Hepatocyte (in vitro differentiated cells): ENCODE measurements around the gene ENPP5. TPM values are rescaled to one million over a fixed set of nuclear protein-coding genes. Genes with fewer than 3 reads are reported as not detected.
"Not testable (repeated sequence)": the region's sequence is repeated elsewhere in the genome, so short reads cannot be mapped to it uniquely, and the experiment has no call there.

Experiments
- DNase-seq: peaks from one replicate; pipeline ENCODE4 v3.0.0-alpha.2; 2016; ENCODE audit warnings: low spot score
- H2AFZ ChIP-seq: fragments of 200-600 bp; sonication (generic); 2 replicates; pipeline ENCODE4 v1.6.0; 2016; ENCODE audit warnings: antibody characterized with exemption, mild to moderate bottlenecking
- H3K27ac ChIP-seq: fragments of 200-600 bp; sonication (generic); 2 replicates; pipeline ENCODE4 v1.5.1; 2016; ENCODE audit warnings: mild to moderate bottlenecking
- H3K27me3 ChIP-seq: fragments of 200-600 bp; sonication (generic); 2 replicates; pipeline ENCODE4 v1.6.1; 2016
- H3K36me3 ChIP-seq: fragments of 200-600 bp; sonication (generic); replicated peaks from 2 replicates; pipeline ENCODE4 v1.5.1; 2016; ENCODE audit warnings: low read depth; ENCODE audit not compliant: insufficient read depth
- H3K4me1 ChIP-seq: fragments of 200-600 bp; sonication (generic); 2 replicates; pipeline ENCODE4 v1.5.1; 2016; ENCODE audit warnings: mild to moderate bottlenecking, moderate library complexity; ENCODE audit not compliant: insufficient read depth
- H3K4me2 ChIP-seq: fragments of 200-600 bp; sonication (generic); 2 replicates; pipeline ENCODE4 v1.6.0; 2016
- H3K4me3 ChIP-seq: fragments of 200-600 bp; sonication (generic); 2 replicates; pipeline ENCODE4 v1.5.1; 2016; ENCODE audit warnings: mild to moderate bottlenecking
- H3K79me2 ChIP-seq: fragments of 200-600 bp; sonication (generic); 2 replicates; pipeline ENCODE4 v1.6.0; 2017; ENCODE audit warnings: mild to moderate bottlenecking
- H3K9me2 ChIP-seq: fragments of 200-600 bp; sonication (generic); replicated peaks from 2 replicates; pipeline ENCODE4 v1.6.0; 2017; ENCODE audit warnings: mild to moderate bottlenecking; ENCODE audit not compliant: insufficient read depth
- H3K9me3 ChIP-seq: fragments of 200-600 bp; sonication (generic); 2 replicates; pipeline ENCODE4 v1.5.1; 2016; ENCODE audit warnings: low read depth, mild to moderate bottlenecking
- H4K20me1 ChIP-seq: fragments of 200-600 bp; sonication (generic); 2 replicates; pipeline ENCODE4 v1.6.0; 2016; ENCODE audit warnings: mild to moderate bottlenecking; ENCODE audit not compliant: insufficient read depth, poor library complexity, severe bottlenecking
- EZH2 ChIP-seq: fragments of 200-600 bp; sonication (generic); IDR thresholded peaks from 2 replicates; pipeline ENCODE4 v1.6.1; 2016; ENCODE audit warnings: antibody characterized with exemption, mild to moderate bottlenecking, borderline replicate concordance
- EZH2phosphoT487 ChIP-seq: fragments of 200-600 bp; sonication (generic); IDR thresholded peaks from one replicate; pipeline ENCODE4 v1.6.1; 2018; ENCODE audit warnings: antibody characterized with exemption, mild to moderate bottlenecking, low read depth, moderate library complexity; ENCODE audit not compliant: unreplicated experiment, severe bottlenecking
- WGBS: methylation state at CpG from one replicate; pipeline ENCODE4 v1.1.6; 2016; ENCODE audit warnings: low lambda C conversion rate; ENCODE audit errors: missing lambda C conversion rate; 5-methylcytosine and 5-hydroxymethylcytosine counted together
- polyA plus RNA-seq: library from polyadenylated mRNA; unstranded; fragments of >200 nt; fragmentation: Nextera tagmentation; extraction: Ambion mirVana; gene quantifications from 2 replicates; pipeline ENCODE4 v1.2.1, GENCODE V29; 2016
- total RNA-seq: library from RNA; depleted of rRNA; stranded (reverse); fragments of >200 nt; gene quantifications from 2 replicates; pipeline ENCODE4 v1.2.3, GENCODE V29; 2014
- TF ChIP-seq, protein P1 (sequence below): fragments of 200-600 bp; sonication (generic); IDR thresholded peaks from 2 replicates; pipeline ENCODE4 v1.5.1; 2016; ENCODE audit warnings: antibody characterized with exemption, mild to moderate bottlenecking; ENCODE audit not compliant: poor library complexity

Gene ENPP5
- total and polyA plus RNA-seq, 2 experiments from 2014 or later: 6.7 to 11.5 TPM

DNA sequence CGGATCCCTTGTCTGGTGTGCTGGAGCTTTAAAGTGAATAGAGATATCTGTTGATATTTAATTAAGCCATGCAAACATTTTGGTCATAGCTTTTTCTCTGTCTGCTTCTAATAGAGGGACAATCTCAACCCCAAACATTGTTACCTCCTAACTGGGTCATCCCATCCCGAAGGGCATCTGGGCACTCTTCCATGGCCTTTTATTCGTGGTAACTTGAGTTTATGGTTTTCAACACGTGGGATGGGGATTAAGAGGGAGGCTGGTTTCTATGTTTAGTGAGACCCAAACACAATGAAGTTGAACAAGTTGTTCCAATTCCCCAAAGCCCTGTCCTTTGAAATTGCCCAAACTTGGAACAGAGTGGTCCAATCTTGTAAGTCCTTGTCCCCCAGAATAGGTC is 1.4 kb upstream of the ENPP5 start:
- H3K9me2 ChIP-seq: no peaks in the 10 kb centered on the region
- H4K20me1 ChIP-seq: no peaks in the 10 kb centered on the region
- no peaks in the 10 kb centered on the region for H3K4me1 ChIP-seq
- peaks cover 2% of the 10 kb centered on the region for H3K79me2 ChIP-seq
- H3K4me2 ChIP-seq: no peak overlapping the region
- H3K9me3 ChIP-seq: no peaks in the 10 kb centered on the region
- no peaks in the 10 kb centered on the region for H3K36me3 ChIP-seq
- H3K27me3 ChIP-seq: no peaks in the 10 kb centered on the region
- no peak for TF ChIP-seq EZH2
- TF ChIP-seq EZH2phosphoT487: no peak
- TF ChIP-seq, protein P1, sequence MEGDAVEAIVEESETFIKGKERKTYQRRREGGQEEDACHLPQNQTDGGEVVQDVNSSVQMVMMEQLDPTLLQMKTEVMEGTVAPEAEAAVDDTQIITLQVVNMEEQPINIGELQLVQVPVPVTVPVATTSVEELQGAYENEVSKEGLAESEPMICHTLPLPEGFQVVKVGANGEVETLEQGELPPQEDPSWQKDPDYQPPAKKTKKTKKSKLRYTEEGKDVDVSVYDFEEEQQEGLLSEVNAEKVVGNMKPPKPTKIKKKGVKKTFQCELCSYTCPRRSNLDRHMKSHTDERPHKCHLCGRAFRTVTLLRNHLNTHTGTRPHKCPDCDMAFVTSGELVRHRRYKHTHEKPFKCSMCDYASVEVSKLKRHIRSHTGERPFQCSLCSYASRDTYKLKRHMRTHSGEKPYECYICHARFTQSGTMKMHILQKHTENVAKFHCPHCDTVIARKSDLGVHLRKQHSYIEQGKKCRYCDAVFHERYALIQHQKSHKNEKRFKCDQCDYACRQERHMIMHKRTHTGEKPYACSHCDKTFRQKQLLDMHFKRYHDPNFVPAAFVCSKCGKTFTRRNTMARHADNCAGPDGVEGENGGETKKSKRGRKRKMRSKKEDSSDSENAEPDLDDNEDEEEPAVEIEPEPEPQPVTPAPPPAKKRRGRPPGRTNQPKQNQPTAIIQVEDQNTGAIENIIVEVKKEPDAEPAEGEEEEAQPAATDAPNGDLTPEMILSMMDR: no peak
- H3K27ac ChIP-seq: no peak overlapping the region
- H2AFZ ChIP-seq: no peak overlapping the region
- WGBS: 75% methylated on average over 4 of the region's 4 CpGs
- no peak overlapping the region for H3K4me3 ChIP-seq
- DNase-seq: no peak

DNA sequence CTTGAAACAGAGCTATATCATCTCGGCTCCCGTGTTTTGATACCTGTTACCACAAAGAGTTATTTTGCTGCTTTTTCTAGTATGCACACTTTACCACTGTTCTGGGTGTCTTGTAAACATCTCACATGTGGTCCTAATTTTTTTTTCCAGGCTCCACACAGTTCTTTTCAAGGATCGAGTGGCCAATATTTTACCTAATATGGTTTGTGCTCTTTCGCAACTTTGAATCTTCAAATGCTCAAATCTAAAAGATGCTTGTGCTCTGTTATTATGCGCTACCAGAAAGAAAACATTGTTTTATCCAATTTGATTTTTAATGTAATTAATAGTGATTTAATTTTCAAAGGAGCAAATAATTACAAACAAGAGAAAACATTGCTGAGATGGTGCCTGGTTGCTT is 10.7 kb downstream of the ENPP5 start:
- TF ChIP-seq EZH2: no peak
- TF ChIP-seq, protein P1: no peak
- H3K9me2 ChIP-seq: no peaks in the 10 kb centered on the region
- 85% methylated on average over 5 of the region's 5 CpGs for WGBS

DNA sequence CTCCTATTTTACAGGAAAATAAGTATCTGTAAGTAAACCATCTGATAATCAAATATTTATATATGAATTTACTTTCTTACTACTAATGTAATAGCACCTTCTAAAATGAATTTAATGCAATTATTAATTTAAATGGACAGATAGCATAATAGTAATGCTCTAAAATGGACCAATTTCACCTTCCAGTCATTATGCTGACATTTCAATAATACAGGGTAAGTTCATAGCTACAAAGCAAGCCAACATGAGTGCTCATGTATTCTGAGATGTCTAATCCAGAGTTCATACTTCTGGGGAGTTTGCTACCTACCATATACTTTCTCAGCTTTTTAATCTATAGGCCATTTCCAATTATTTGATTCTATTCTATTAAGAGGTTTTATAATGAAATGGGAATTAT is 11.6 kb downstream of the ENPP5 start:
- Histone ChIP-seq H3K9me2 (no peaks in the 10 kb centered on the region), H3K4me3 (no peak overlapping the region), H3K4me1 (no peaks in the 10 kb centered on the region), H2AFZ (no peak overlapping the region), H3K27ac (no peak overlapping the region), H3K36me3 (no peaks in the 10 kb centered on the region), H3K27me3 (no peaks in the 10 kb centered on the region), H4K20me1 (no peaks in the 10 kb centered on the region), H3K4me2 (no peak overlapping the region), H3K9me3 (no peaks in the 10 kb centered on the region), H3K79me2 (no peaks in the 10 kb centered on the region)
- no peak for DNase-seq
- TF ChIP-seq, protein P1: no peak
- TF ChIP-seq EZH2phosphoT487 (no peak), EZH2 (no peak)

More for the DNA sequence above, 10.7 kb downstream of the ENPP5 start:
- H3K27ac ChIP-seq: no peak overlapping the region
- no peaks in the 10 kb centered on the region for H3K79me2 ChIP-seq
- H3K9me3 ChIP-seq: no peaks in the 10 kb centered on the region
- no peaks in the 10 kb centered on the region for H3K36me3 ChIP-seq
- H4K20me1 ChIP-seq: no peaks in the 10 kb centered on the region
- H3K4me2 ChIP-seq: no peak overlapping the region
- no peaks in the 10 kb centered on the region for H3K27me3 ChIP-seq
- H2AFZ ChIP-seq: no peak overlapping the region
- H3K4me1 ChIP-seq: no peaks in the 10 kb centered on the region
- H3K4me3 ChIP-seq: no peak overlapping the region
- no peak for DNase-seq

DNA sequence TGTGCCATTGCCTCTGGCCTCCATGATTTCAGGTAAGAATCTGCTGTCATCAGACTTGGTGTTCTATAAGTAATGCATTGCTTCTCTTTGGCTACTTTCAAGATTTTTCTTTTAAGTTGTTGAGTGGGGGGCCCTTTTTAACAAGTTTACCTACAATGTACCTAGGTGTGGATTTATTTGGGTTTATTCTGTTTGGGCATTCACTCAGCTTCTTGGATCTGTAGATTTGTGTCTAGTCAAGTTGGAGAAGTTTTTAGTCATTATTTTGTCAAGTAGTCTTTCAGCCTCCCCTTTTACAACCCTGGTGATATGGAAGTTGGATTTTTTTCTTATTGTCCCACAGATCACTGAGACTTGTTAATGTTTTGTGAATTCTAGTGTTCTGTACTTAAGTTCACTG is 14.1 kb downstream of the ENPP5 start:
- H3K4me2 ChIP-seq: no peak overlapping the region
- H3K36me3 ChIP-seq: no peaks in the 10 kb centered on the region
- TF ChIP-seq, protein P1: no peak
- TF ChIP-seq EZH2phosphoT487 (no peak), EZH2 (no peak)
- H4K20me1 ChIP-seq: no peaks in the 10 kb centered on the region
- H3K4me1 ChIP-seq: no peaks in the 10 kb centered on the region
- no peak for DNase-seq
- H3K27me3 ChIP-seq: no peaks in the 10 kb centered on the region
- H3K27ac ChIP-seq: no peak overlapping the region
- H2AFZ ChIP-seq: no peak overlapping the region
- no peak overlapping the region for H3K4me3 ChIP-seq
- H3K9me2 ChIP-seq: no peaks in the 10 kb centered on the region
- no peaks in the 10 kb centered on the region for H3K9me3 ChIP-seq
- H3K79me2 ChIP-seq: no peaks in the 10 kb centered on the region

DNA sequence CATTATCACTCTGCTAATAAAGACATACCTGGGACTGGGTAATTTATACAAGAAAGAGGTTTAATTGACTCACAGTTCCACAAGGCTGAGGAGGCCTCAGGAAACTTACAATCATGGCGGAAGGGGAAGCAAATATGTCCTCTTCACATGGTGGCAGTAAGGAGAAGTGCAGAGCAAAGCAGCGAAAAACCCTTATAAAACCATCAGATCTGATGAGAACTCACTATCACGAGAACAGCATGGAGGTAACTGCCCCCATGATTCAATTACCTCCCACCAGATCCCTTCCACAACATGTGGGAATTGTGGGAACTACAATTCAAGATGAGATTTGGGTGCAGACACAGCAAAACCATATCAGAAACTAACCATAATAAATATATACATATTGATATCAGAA is 21.7 kb downstream of the ENPP5 start:
- not testable (repeated sequence) for H2AFZ ChIP-seq, DNase-seq, H3K27ac ChIP-seq, H3K27me3 ChIP-seq, H3K36me3 ChIP-seq, H3K9me3 ChIP-seq, H3K9me2 ChIP-seq, H3K79me2 ChIP-seq, H3K4me3 ChIP-seq, H3K4me2 ChIP-seq, H3K4me1 ChIP-seq, H4K20me1 ChIP-seq
- WGBS: 91% methylated on average over 3 of the region's 3 CpGs
